A673 (cell line): ENCODE results near the gene RNU7-1. TPM values are rescaled to one million over a fixed set of nuclear protein-coding genes. Genes with fewer than 3 reads are reported as not detected.

Source experiments
- BruUV-seq: library from RNA; stranded (reverse); fragments of 400-500 nt; replicated peaks from 2 replicates; lab custom pipeline; 2021; lab: Mats Ljungman, UMichigan
- CTCF ChIA-PET: fragments of 300-600 bp; sonication (Branson Sonifier 250); formaldehyde crosslinking; loops from one replicate; lab custom pipeline; 2022; ENCODE audit warnings: antibody characterized with exemption; lab: Charles Lee
- POLR2A ChIA-PET: fragments of 300-600 bp; sonication (Branson Sonifier 250); formaldehyde crosslinking; loops from one replicate; lab custom pipeline; 2022; ENCODE audit warnings: antibody characterized with exemption; ENCODE audit not compliant: low non-redundant PET; lab: Charles Lee
- DNase-seq: peaks from one replicate; pipeline ENCODE4 v3.0.0-alpha.2; 2015; ENCODE audit warnings: low spot score
- H3K27ac ChIP-seq: fragments of 200-600 bp; sonication (generic); 2 replicates; pipeline ENCODE4 v1.5.1; 2016; ENCODE audit warnings: mixed run types, low read depth, mild to moderate bottlenecking, mixed read lengths, antibody characterized with exemption, low read length; ENCODE audit not compliant: poor library complexity, severe bottlenecking
- H3K27me3 ChIP-seq: fragments of 200-600 bp; sonication (generic); replicated peaks from 2 replicates; pipeline ENCODE4 v1.6.1; 2017; ENCODE audit warnings: mixed run types, low read depth, mild to moderate bottlenecking, mixed read lengths, antibody characterized with exemption, low read length; ENCODE audit not compliant: insufficient read depth, poor library complexity
- H3K36me3 ChIP-seq: fragments of 200-600 bp; sonication (generic); 2 replicates; pipeline ENCODE4 v1.6.1; 2016; ENCODE audit warnings: mixed run types, mild to moderate bottlenecking, mixed read lengths, antibody characterized with exemption, low read length; ENCODE audit not compliant: insufficient read depth, poor library complexity, severe bottlenecking
- H3K4me1 ChIP-seq: fragments of 200-600 bp; sonication (generic); 2 replicates; pipeline ENCODE4 v1.6.1; 2017; ENCODE audit warnings: mixed run types, mild to moderate bottlenecking, mixed read lengths, antibody characterized with exemption, low read length; ENCODE audit not compliant: insufficient read depth, poor library complexity, severe bottlenecking
- H3K4me3 ChIP-seq: fragments of 200-600 bp; sonication (generic); 2 replicates; pipeline ENCODE4 v1.5.1; 2016; ENCODE audit warnings: low read depth, mixed run types, mild to moderate bottlenecking, mixed read lengths, low read length; ENCODE audit not compliant: poor library complexity, severe bottlenecking
- H3K9me3 ChIP-seq: fragments of 200-600 bp; sonication (generic); 2 replicates; pipeline ENCODE4 v1.6.1; 2016; ENCODE audit warnings: mixed run types, low read depth, mild to moderate bottlenecking, mixed read lengths, antibody characterized with exemption, low read length; ENCODE audit not compliant: poor library complexity, severe bottlenecking
- CTCF ChIP-seq: fragments of 300-800, 200-600 bp; sonication (generic); conservative IDR thresholded peaks from 2 replicates; pipeline ENCODE4 v1.5.1; 2017; ENCODE audit warnings: low read depth, mild to moderate bottlenecking, antibody characterized with exemption, low read length, moderate library complexity, mixed read lengths
- EZH2 ChIP-seq: fragments of 200-600 bp; sonication (generic); IDR thresholded peaks from 2 replicates; pipeline ENCODE4 v1.6.1; 2017; ENCODE audit warnings: borderline replicate concordance, low read depth, mild to moderate bottlenecking, mixed read lengths, antibody characterized with exemption, low read length; ENCODE audit not compliant: poor library complexity, severe bottlenecking
- intact Hi-C: fragments of 100-400 bp; cut with micrococcal nuclease; formaldehyde crosslinking; loops from one replicate; pipeline ENCODE4 v1.10.0; 2022; ENCODE audit not compliant: unreplicated experiment
- total RNA-seq: library from RNA; stranded (reverse); gene quantifications from 2 replicates; pipeline ENCODE4 v1.2.3, GENCODE V29; 2021

The RNU7-1 gene
- total RNA-seq, 1 experiment from 2014 or later, result not detected

- CTCF ChIA-PET, result no interaction called here
- Histone ChIP-seq H3K4me3 (no peak overlapping the region), H3K36me3 (no peaks in the 10 kb centered on the region), H3K27me3 (no peaks in the 10 kb centered on the region), H3K4me1 (peaks cover 13% of the 10 kb centered on the region), H3K27ac (peak overlapping the region; percentile 82), H3K9me3 (no peaks in the 10 kb centered on the region)
- DNase-seq, result no peak
- intact Hi-C loops, result no loop called here
- no peak for TF ChIP-seq CTCF
- TF ChIP-seq EZH2, result no peak
- BruUV-seq, result no TSS peak
- POLR2A ChIA-PET, result no interaction called here
Measured at GRCh38 chr12:6952121-6952862, 8.7 kb downstream of the RNU7-1 start.

GRCh38 chr12:6952863-6953441 is 9.3 kb downstream of the RNU7-1 start:
- no peaks in the 10 kb centered on the region for H3K27me3 ChIP-seq
- H3K9me3 ChIP-seq, result no peaks in the 10 kb centered on the region
- H3K4me3 ChIP-seq, result no peak overlapping the region
- H3K27ac ChIP-seq, result peak overlapping the region; percentile 82
- intact Hi-C loops, result no loop called here
- peaks cover 13% of the 10 kb centered on the region for H3K4me1 ChIP-seq
- ChIA-PET CTCF (no interaction called here), POLR2A (no interaction called here)
- no peak for DNase-seq
- no peaks in the 10 kb centered on the region for H3K36me3 ChIP-seq
- no TSS peak for BruUV-seq
- TF ChIP-seq EZH2 (no peak), CTCF (no peak)

- ChIA-PET POLR2A (no interaction called here), CTCF (no interaction called here)
- H3K9me3 ChIP-seq, result no peaks in the 10 kb centered on the region
- H3K4me1 ChIP-seq, result peaks cover 13% of the 10 kb centered on the region
- no peak overlapping the region for H3K4me3 ChIP-seq
- peak overlapping the region; percentile 82 for H3K27ac ChIP-seq
- intact Hi-C loops, result no loop called here
- no TSS peak for BruUV-seq
- no peaks in the 10 kb centered on the region for H3K27me3 ChIP-seq
- TF ChIP-seq EZH2, result no peak
- no peaks in the 10 kb centered on the region for H3K36me3 ChIP-seq
- peak; percentile 75 for DNase-seq
Measured at GRCh38 chr12:6953442-6954315, 10.1 kb downstream of the RNU7-1 start.
